Hepatocyte (in vitro differentiated cells): Measurements from ENCODE around the gene SULT1E1. TPM values are rescaled to one million over a fixed set of nuclear protein-coding genes. Genes with fewer than 3 reads are reported as not detected.

Source experiments
- DNase-seq: peaks from one replicate; pipeline ENCODE4 v3.0.0-alpha.2; 2016; ENCODE audit warnings: low spot score
- H2AFZ ChIP-seq: fragments of 200-600 bp; sonication (generic); 2 replicates; pipeline ENCODE4 v1.6.0; 2016; ENCODE audit warnings: antibody characterized with exemption, mild to moderate bottlenecking
- H3K27ac ChIP-seq: fragments of 200-600 bp; sonication (generic); 2 replicates; pipeline ENCODE4 v1.5.1; 2016; ENCODE audit warnings: mild to moderate bottlenecking
- H3K27me3 ChIP-seq: fragments of 200-600 bp; sonication (generic); 2 replicates; pipeline ENCODE4 v1.6.1; 2016
- H3K36me3 ChIP-seq: fragments of 200-600 bp; sonication (generic); replicated peaks from 2 replicates; pipeline ENCODE4 v1.5.1; 2016; ENCODE audit warnings: low read depth; ENCODE audit not compliant: insufficient read depth
- H3K4me1 ChIP-seq: fragments of 200-600 bp; sonication (generic); 2 replicates; pipeline ENCODE4 v1.5.1; 2016; ENCODE audit warnings: mild to moderate bottlenecking, moderate library complexity; ENCODE audit not compliant: insufficient read depth
- H3K4me2 ChIP-seq: fragments of 200-600 bp; sonication (generic); 2 replicates; pipeline ENCODE4 v1.6.0; 2016
- H3K4me3 ChIP-seq: fragments of 200-600 bp; sonication (generic); 2 replicates; pipeline ENCODE4 v1.5.1; 2016; ENCODE audit warnings: mild to moderate bottlenecking
- H3K79me2 ChIP-seq: fragments of 200-600 bp; sonication (generic); 2 replicates; pipeline ENCODE4 v1.6.0; 2017; ENCODE audit warnings: mild to moderate bottlenecking
- H3K9me2 ChIP-seq: fragments of 200-600 bp; sonication (generic); replicated peaks from 2 replicates; pipeline ENCODE4 v1.6.0; 2017; ENCODE audit warnings: mild to moderate bottlenecking; ENCODE audit not compliant: insufficient read depth
- H3K9me3 ChIP-seq: fragments of 200-600 bp; sonication (generic); 2 replicates; pipeline ENCODE4 v1.5.1; 2016; ENCODE audit warnings: low read depth, mild to moderate bottlenecking
- H4K20me1 ChIP-seq: fragments of 200-600 bp; sonication (generic); 2 replicates; pipeline ENCODE4 v1.6.0; 2016; ENCODE audit warnings: mild to moderate bottlenecking; ENCODE audit not compliant: insufficient read depth, poor library complexity, severe bottlenecking
- CTCF ChIP-seq: fragments of 200-600 bp; sonication (generic); IDR thresholded peaks from 2 replicates; pipeline ENCODE4 v1.5.1; 2016; ENCODE audit warnings: antibody characterized with exemption, mild to moderate bottlenecking; ENCODE audit not compliant: poor library complexity
- EZH2 ChIP-seq: fragments of 200-600 bp; sonication (generic); IDR thresholded peaks from 2 replicates; pipeline ENCODE4 v1.6.1; 2016; ENCODE audit warnings: antibody characterized with exemption, mild to moderate bottlenecking, borderline replicate concordance
- EZH2phosphoT487 ChIP-seq: fragments of 200-600 bp; sonication (generic); IDR thresholded peaks from one replicate; pipeline ENCODE4 v1.6.1; 2018; ENCODE audit warnings: antibody characterized with exemption, mild to moderate bottlenecking, low read depth, moderate library complexity; ENCODE audit not compliant: unreplicated experiment, severe bottlenecking
- WGBS: methylation state at CpG from one replicate; pipeline ENCODE4 v1.1.6; 2016; ENCODE audit warnings: low lambda C conversion rate; ENCODE audit errors: missing lambda C conversion rate; 5-methylcytosine and 5-hydroxymethylcytosine counted together
- polyA plus RNA-seq: library from polyadenylated mRNA; unstranded; fragments of >200 nt; fragmentation: Nextera tagmentation; extraction: Ambion mirVana; gene quantifications from 2 replicates; pipeline ENCODE4 v1.2.1, GENCODE V29; 2016
- total RNA-seq: library from RNA; depleted of rRNA; stranded (reverse); fragments of >200 nt; gene quantifications from 2 replicates; pipeline ENCODE4 v1.2.3, GENCODE V29; 2014

The SULT1E1 gene
- total and polyA plus RNA-seq, 2 experiments from 2014 or later: 42.1 to 72.5 TPM

DNA sequence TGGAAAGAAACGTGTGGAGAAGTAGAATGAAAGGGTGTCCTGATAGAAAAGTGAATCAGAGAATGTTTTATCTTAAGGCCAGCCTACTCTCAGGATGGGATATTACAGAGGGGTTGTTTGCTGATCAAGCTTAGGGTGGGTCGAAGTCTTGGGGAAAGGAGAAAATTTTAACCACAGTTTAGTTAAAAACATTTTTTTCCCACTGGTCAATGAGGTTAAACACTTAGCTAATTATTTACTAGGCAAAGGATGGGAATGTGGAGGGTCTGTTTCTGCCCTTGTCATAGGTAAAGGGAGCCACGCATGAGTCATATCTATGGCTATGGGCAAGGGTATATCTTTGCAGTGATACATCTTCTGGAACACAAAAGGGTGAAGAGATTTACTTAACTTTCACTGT lies 16.1 kb upstream of the SULT1E1 start:
- Histone ChIP-seq H3K27ac (peak overlapping the region; percentile 82), H3K36me3 (no peaks in the 10 kb centered on the region), H3K4me3 (no peak overlapping the region), H2AFZ (no peak overlapping the region), H4K20me1 (no peaks in the 10 kb centered on the region), H3K4me1 (peaks cover 37% of the 10 kb centered on the region), H3K27me3 (no peaks in the 10 kb centered on the region), H3K9me2 (no peaks in the 10 kb centered on the region), H3K79me2 (no peaks in the 10 kb centered on the region), H3K9me3 (no peaks in the 10 kb centered on the region), H3K4me2 (peak overlapping the region; percentile 17)
- DNase-seq: peak; percentile 21
- 49% methylated on average over 3 of the region's 3 CpGs for WGBS
- TF ChIP-seq EZH2phosphoT487 (no peak), EZH2 (no peak), CTCF (no peak)

- H3K9me3 ChIP-seq: no peaks in the 10 kb centered on the region
- no peaks in the 10 kb centered on the region for H3K27me3 ChIP-seq
- H3K4me1 ChIP-seq: peaks cover 34% of the 10 kb centered on the region
- no peak overlapping the region for H3K4me3 ChIP-seq
- no peaks in the 10 kb centered on the region for H3K79me2 ChIP-seq
- H3K36me3 ChIP-seq: no peaks in the 10 kb centered on the region
- peak overlapping the region; percentile 17 for H3K4me2 ChIP-seq
- WGBS: 34% methylated on average over 2 of the region's 2 CpGs
- H2AFZ ChIP-seq: no peak overlapping the region
- no peak for TF ChIP-seq CTCF
- no peak for TF ChIP-seq EZH2phosphoT487
- no peak for TF ChIP-seq EZH2
- peak overlapping the region; percentile 82 for H3K27ac ChIP-seq
- H4K20me1 ChIP-seq: no peaks in the 10 kb centered on the region
- no peak for DNase-seq
- no peaks in the 10 kb centered on the region for H3K9me2 ChIP-seq
These were observed 15.6 kb upstream of the SULT1E1 start for GRCh38 chr4:69875576-69875975.

DNA sequence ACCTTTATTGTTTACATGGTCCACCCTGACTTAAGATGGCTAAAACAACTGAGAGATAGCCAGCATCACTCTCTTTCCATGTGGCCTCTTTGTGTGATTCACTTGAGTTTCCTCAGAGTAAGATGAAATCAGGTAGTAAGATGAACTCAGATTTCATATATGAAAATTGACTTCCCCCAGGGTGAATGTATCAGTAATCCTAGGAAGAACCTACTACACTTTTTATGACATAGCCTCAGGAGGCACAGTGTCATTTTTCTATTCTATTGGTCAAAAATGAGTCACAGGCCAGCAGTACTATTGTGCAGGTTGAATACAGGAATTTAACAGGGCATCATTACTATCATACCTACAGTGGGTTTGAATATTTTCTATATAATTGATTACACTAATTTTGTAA lies 14.6 kb upstream of the SULT1E1 start:
- Histone ChIP-seq H3K9me2 (no peaks in the 10 kb centered on the region), H3K27ac (peak overlapping the region; percentile 41), H3K4me1 (peaks cover 28% of the 10 kb centered on the region), H4K20me1 (no peaks in the 10 kb centered on the region), H3K4me3 (no peak overlapping the region), H3K79me2 (no peaks in the 10 kb centered on the region), H3K4me2 (no peak overlapping the region), H3K27me3 (no peaks in the 10 kb centered on the region), H3K9me3 (no peaks in the 10 kb centered on the region), H2AFZ (no peak overlapping the region), H3K36me3 (no peaks in the 10 kb centered on the region)
- DNase-seq: no peak
- no peak for TF ChIP-seq EZH2
- TF ChIP-seq EZH2phosphoT487: no peak
- TF ChIP-seq CTCF: no peak

DNA sequence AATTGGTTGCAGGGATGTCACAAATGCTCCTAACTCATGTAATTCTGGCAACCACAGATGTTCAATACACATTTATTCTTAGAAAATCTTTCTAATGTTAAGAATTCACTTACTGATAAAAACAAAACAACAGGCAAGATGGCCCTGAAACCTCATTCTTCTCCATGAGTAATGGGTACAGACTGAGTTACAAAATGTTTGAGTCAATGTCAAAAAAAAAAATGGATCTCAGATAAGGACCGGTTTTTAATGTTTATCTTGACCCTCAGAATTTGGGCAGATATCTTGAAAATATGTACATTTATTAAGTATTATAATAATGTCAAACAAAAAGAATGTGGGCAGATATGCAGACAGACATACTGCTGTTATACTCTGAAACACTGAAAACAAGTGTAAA lies 1.8 kb upstream of the SULT1E1 start:
- no peak overlapping the region for H3K4me3 ChIP-seq
- TF ChIP-seq EZH2phosphoT487: no peak
- TF ChIP-seq EZH2: no peak
- TF ChIP-seq CTCF: no peak
- peaks cover 15% of the 10 kb centered on the region for H3K4me1 ChIP-seq
- H3K27ac ChIP-seq: no peak overlapping the region
- 57% methylated on average over 1 of the region's 1 CpG for WGBS
- DNase-seq: no peak
- H3K4me2 ChIP-seq: peak overlapping the region; percentile 60
- H4K20me1 ChIP-seq: no peaks in the 10 kb centered on the region
- H3K36me3 ChIP-seq: no peaks in the 10 kb centered on the region
- H3K9me3 ChIP-seq: no peaks in the 10 kb centered on the region
- no peaks in the 10 kb centered on the region for H3K9me2 ChIP-seq
- no peaks in the 10 kb centered on the region for H3K27me3 ChIP-seq
- H3K79me2 ChIP-seq: peaks cover 5% of the 10 kb centered on the region
- no peak overlapping the region for H2AFZ ChIP-seq
